Fibroblast of skin of scalp (primary cell): ENCODE results near the gene SOD1.
"Not testable (repeated sequence)": the region's sequence is repeated elsewhere in the genome, so short reads cannot be mapped to it uniquely, and the experiment has no call there.

Source experiments
- DNase-seq: peaks from one replicate; pipeline ENCODE4 v3.0.0-alpha.2; 2013

The SOD1 gene

DNA sequence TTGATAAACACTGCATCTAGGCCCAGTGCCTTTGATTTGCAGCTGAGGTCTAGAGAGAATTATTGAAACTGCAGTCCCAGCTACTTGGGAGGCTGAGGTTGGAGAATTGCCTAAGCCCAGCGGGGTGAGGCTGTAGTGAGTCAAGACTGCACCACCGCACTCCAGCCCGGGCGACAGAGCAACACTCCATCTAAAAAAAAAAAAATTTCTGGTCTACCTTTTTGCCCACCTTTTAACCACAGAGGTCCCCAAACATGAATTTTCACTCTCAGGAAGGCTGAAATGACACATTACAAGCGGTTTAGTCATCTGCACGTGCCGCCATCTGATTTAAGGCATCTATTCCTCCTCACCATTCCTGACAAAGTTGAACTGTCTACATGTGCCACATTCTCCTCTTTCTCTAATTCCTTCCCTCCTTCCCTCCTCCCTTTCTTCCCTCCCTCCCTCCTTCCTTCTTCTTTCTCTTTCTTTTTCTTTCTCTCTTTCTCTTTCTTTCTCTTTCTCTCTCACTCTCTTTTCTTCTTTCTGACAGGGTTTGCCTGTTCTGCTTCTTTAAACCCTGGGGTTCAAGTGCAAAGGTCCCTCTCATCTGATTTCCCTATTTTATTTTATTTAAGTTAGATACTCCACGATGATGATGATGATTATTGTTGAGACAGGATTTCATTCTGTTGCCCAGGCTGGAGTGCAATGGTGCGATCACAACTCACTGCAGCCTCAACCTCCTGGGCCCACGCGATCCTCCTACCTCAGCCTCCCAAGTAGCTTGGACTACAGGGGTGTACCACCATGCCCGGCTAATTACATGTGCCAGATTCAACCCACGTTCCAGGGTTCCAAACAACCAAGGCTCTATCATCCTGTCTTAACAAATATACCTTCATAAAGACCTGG is 3.0 kb upstream of the SOD1 start:
- DNase-seq, result no peak

DNA sequence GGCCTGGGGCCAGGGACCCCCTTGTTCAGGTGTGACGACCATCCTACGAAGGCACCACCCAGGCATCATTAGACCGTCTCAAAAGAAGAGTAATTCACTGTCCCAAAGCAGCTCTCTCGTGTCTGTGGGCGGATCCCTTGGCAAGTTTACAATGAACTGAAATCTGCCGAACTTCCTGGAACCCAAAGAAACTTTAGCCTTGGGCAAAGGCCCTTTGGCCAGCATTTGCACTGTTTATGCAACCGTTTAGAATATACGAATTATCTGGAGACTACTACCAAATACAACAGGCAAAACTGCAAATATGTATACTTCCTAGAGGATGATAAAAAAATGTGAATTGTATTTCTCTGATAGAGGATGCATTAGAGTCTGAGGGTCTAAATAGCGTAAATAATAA is 1.4 kb upstream of the SOD1 start:
- DNase-seq, result no peak

GRCh38 chr21:31659286-31659535 is 282 bp upstream of the SOD1 start:
- no peak for DNase-seq

DNA sequence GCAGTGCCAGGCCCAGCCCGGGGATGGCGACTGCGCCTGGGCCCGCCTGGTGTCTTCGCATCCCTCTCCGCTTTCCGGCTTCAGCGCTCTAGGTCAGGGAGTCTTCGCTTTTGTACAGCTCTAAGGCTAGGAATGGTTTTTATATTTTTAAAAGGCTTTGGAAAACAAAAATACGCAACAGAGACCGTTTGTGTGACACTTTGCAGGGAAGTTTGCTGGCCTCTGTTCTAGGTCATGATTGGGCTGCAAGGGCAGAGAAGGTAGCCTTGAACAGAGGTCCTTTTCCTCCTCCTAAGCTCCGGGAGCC is 719 bp downstream of the SOD1 start:
- DNase-seq, result peak; percentile 39

DNA sequence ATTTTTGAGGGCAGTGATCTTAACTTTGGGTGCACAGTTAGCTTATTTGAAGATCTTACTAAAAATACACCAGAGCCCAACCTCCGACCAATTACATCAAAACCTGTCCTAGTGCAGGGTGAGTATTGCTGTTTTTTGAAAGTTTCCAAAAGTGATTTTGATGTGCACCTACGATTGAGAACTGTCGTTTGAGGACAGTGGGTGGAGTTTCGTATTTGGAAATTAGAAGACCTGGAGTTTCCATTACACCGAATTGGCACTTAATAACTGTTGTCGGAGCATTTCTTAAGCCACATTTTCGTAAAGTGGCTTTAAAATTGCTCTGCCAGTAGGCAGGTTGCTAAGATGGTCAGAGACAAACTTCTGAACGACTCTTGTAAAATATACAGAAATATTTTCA is 1.1 kb downstream of the SOD1 start:
- DNase-seq, result no peak

DNA sequence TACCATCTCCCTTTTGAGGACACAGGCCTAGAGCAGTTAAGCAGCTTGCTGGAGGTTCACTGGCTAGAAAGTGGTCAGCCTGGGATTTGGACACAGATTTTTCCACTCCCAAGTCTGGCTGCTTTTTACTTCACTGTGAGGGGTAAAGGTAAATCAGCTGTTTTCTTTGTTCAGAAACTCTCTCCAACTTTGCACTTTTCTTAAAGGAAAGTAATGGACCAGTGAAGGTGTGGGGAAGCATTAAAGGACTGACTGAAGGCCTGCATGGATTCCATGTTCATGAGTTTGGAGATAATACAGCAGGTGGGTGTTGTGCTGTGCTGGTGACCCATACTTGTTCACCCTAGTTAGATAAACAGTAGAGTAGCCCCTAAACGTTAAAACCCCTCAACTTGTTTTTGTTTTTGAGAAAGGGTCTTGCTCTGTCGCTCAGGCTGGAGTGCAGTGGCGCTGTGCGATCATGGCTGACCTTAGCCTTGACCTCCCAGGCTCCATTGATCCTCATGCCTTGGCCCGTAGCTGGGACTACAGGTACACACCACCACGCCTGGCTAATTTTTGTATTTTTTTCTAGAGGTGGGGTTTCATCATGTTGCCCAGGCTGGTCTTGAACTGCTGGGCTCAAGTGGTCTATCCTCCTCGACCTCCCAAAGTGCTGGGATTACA is 4.2 kb downstream of the SOD1 start:
- DNase-seq, result no peak

GRCh38 chr21:31665397-31665796 is 5.9 kb downstream of the SOD1 start:
- no peak for DNase-seq

GRCh38 chr21:31665869-31666268 is 6.4 kb downstream of the SOD1 start:
- not testable (repeated sequence) for DNase-seq

DNA sequence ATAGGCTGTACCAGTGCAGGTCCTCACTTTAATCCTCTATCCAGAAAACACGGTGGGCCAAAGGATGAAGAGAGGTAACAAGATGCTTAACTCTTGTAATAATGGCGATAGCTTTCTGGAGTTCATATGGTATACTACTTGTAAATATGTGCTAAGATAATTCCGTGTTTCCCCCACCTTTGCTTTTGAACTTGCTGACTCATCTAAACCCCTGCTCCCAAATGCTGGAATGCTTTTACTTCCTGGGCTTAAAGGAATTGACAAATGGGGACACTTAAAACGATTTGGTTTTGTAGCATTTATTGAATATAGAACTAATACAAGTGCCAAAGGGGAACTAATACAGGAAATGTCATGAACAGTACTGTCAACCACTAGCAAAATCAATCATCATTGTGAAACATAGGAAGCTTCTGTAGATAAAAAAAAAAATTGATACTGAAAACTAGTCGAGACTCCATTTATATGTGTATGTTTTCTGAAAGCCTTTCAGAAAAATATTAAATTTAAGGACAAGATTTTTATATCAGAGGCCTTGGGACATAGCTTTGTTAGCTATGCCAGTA is 7.0 kb downstream of the SOD1 start:
- no peak for DNase-seq

GRCh38 chr21:31667132-31667531 is 7.6 kb downstream of the SOD1 start:
- DNase-seq, result no peak

GRCh38 chr21:31667639-31668038 is 8.1 kb downstream of the SOD1 start:
- DNase-seq, result no peak

DNA sequence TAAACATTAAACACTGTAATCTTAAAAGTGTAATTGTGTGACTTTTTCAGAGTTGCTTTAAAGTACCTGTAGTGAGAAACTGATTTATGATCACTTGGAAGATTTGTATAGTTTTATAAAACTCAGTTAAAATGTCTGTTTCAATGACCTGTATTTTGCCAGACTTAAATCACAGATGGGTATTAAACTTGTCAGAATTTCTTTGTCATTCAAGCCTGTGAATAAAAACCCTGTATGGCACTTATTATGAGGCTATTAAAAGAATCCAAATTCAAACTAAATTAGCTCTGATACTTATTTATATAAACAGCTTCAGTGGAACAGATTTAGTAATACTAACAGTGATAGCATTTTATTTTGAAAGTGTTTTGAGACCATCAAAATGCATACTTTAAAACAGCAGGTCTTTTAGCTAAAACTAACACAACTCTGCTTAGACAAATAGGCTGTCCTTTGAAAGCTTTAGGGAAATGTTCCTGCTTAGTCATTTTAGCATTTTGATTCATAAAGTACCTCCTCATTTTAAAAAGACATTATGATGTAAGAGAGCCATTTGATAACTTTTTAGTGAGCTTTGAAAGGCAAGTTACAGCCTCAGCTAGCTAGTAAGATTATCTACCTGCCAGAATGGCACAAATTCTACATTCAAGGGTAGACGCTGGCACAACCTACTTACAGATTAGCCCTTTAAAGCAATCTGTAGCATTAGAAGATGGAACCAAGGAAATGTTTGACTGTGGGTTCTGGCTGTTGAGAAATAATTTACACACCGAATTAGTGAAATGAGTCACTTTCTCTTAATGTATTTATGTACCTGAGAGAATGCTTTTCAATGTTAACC is 9.4 kb downstream of the SOD1 start:
- no peak for DNase-seq

DNA sequence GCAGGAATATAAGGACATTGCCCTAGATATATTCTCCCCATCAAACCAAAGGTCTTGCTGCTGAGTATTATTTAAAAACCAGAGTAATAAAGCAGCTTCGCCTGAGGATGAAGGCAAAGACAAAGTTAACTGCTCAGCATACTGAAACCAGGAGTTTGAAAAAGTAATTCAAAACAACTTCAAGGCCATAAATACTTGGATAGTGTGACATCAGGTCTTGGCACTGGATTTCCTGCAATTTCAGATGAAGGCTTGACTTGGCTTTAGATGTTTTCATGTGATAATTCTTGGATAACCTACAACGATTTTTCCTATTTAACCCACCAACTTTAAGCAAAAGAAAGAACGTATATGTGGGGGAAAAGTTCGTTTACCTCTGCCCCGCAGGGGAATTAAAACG is 10.6 kb downstream of the SOD1 start:
- DNase-seq, result no peak

DNA sequence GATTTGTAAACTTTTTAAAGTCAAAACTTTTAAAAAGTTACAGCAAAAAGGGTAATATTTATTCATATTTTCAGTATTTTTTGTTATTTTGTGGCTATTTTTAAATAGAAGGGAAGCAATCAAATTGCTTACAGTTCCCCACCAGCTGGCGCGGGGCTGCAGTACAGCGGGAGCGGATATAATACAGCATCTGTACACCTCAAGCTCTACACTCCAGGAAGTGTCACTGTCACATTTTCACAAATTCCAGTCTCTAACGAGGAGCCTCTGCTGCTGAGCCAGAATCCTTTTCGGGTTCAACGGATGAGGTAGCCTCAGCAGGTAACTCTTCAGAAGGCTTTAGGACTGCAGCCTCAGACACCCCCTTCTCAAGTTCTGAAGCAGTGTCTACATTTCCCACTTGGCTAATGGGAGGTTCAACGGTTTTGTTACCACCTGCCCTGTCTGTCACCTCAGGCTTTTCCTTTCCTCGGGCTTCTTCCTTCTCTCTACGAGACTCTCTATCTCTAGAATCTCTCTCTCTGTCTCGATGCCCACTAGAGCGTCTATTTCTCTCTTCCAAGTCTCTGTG is 11.7 kb downstream of the SOD1 start:
- no peak for DNase-seq

DNA sequence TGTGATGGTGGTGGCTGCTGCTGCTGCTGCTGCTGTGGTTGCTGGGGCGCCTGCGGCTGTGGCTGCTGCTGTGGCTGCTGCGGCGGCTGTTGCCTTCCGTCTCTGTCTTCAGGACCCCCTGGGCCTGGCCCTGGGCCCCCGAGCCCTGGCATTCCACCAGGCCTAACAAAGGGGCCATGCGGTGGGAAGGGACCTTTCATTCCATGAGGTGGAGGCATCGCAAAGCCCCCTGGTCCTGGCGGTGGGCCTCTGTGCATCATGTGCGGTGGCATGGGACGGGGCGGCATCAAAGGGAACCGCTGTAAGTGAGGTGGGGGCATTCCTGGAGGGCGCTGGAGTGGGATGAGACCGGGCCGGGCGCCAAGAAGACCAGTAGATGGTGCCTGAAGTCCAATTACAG is 12.4 kb downstream of the SOD1 start:
- DNase-seq, result no peak

- no peak for DNase-seq
Measured at GRCh38 chr21:31673321-31673912, 13.9 kb downstream of the SOD1 start.

GRCh38 chr21:31675318-31675717 is 15.8 kb downstream of the SOD1 start:
- DNase-seq, result no peak

GRCh38 chr21:31675960-31676359 is 16.5 kb downstream of the SOD1 start:
- DNase-seq, result no peak

- DNase-seq, result no peak
Measured at GRCh38 chr21:31677047-31677446, 17.6 kb downstream of the SOD1 start.

DNA sequence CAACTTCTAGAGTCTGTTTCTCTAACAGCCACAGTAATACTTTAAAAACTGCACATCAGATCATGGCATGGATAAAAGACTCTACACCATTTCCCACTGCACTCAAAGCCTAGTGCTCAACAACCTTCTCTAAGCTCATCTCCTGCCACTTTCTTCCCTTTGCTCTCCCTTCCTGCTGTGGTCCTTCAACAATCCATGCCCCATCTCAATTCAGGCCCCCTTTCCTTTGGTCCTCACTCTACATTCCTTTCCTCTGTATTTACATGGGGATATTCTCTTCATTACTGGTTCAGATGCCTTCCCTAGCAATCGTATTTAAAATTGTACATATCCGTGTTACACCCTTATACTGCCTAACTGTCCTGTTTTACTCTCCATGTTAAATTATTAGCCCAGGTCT is 19.0 kb downstream of the SOD1 start:
- DNase-seq, result no peak

DNA sequence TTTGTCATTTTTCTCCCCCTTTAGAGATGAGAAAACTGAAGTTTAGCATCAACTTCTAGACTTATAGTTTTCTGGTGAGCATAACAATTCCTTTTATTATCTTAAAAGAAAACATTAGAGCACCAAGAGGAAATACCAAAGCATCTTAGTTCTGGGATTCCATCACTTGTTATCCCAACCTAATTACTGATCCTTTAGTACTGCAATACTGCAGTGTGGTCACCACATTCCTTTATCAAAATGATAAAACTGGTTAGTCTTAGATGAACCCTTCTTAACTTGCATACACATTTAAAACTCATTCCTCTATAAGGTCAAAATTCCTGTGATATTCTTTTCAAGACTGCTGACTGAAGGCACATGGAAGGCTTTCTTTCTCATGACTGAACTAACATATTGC is 23.1 kb downstream of the SOD1 start:
- DNase-seq, result peak; percentile 55

GRCh38 chr21:31683029-31683428 is 23.5 kb downstream of the SOD1 start:
- DNase-seq, result no peak

GRCh38 chr21:31684918-31685317 is 25.4 kb downstream of the SOD1 start:
- no peak for DNase-seq
